Retinal pigment epithelial cell (primary cell): ENCODE results near the gene APOF.
"Not testable (repeated sequence)": the region's sequence is repeated elsewhere in the genome, so short reads cannot be mapped to it uniquely, and the experiment has no call there.

ENCODE experiments used
- DNase-seq: peaks from one replicate; pipeline ENCODE4 v3.0.0-alpha.2; 2010; ENCODE audit warnings: low read depth
- H3K4me3 ChIP-seq: 2 replicates; pipeline ENCODE4 v1.5.1; 2011; ENCODE audit warnings: mild to moderate bottlenecking, low read length, control low read depth, moderate library complexity
- TF ChIP-seq, protein P1 (sequence below): conservative IDR thresholded peaks from 2 replicates; pipeline ENCODE4 v1.5.1; 2011; ENCODE audit warnings: low read depth, low read length, control low read depth, inconsistent platforms

APOF gene

DNA sequence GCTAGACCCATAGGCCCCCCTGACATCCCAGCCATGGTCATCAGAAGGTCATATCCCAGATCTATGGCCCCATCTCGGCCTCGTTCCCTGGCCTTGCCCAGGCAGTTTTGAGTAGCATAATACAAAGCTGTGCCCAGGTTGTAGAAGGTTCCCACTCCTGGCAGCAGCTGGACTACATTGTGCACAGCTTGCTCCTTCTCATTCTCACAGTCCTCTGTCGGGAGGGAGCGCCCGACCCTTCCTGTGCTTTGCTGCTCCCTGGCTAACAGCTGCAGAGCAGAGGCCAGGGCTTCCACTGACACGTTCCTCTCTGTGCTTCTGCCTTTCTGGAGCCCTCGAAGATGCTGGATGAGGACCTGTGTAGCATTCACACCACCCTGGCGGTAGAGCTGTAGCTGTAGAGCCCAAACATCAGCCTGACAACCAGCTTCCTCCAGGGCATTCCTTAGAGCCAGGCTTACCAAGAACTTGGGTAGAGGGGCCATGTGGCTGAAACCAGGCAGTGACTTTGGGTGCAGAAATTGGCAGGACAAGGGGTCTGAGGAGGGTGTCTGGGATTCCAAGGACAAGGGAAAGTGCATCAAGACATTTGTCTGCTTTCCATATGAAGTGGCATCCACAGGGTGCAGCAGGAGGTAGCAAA lies 1.0 kb downstream of the APOF start:
- TF ChIP-seq, protein P1, sequence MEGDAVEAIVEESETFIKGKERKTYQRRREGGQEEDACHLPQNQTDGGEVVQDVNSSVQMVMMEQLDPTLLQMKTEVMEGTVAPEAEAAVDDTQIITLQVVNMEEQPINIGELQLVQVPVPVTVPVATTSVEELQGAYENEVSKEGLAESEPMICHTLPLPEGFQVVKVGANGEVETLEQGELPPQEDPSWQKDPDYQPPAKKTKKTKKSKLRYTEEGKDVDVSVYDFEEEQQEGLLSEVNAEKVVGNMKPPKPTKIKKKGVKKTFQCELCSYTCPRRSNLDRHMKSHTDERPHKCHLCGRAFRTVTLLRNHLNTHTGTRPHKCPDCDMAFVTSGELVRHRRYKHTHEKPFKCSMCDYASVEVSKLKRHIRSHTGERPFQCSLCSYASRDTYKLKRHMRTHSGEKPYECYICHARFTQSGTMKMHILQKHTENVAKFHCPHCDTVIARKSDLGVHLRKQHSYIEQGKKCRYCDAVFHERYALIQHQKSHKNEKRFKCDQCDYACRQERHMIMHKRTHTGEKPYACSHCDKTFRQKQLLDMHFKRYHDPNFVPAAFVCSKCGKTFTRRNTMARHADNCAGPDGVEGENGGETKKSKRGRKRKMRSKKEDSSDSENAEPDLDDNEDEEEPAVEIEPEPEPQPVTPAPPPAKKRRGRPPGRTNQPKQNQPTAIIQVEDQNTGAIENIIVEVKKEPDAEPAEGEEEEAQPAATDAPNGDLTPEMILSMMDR = no peak

DNA sequence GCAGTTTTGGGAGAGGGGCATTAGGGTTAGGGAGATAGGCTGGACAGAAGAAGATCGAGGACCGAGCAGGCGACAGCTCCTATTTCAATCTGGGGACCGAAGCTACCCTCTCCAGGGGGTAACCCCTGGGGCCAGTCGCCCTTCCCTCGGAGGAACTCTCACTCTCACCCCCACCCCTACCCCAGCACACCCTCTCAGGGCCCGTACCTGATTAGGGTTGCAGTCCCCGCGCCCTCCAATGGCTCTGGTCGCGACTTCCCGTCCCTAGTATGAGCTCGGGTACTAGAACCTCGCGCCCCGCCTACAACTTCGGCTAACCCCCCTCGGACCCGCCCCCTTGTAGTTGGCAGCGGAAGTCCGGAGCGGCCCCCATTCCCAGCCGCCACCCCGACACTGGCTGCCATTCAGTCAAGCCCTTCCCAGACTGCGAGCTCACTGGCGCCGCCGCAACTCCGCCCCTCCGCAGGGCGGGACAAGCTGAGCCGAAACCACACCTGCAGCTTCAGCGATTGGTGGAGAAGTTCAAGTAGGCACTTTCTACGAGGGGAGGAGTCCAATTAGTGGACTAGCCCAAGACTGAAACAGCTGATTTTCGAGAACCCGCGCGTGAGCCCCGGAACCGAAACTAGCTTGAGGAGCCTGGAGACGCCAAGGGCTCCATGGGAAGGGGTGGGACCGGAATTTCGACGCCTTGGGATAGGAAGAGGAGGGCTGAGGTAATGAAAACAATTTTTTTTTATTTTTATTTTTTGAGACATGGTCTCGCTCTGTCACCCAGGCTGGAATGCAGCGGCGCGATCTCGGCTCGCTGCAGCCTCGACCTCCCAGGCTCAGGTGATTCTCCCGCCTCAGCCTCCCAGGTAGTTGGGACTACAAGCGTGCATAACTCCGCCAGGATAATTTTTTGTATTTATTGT lies 2.5 kb downstream of the APOF start, which contains the start of gene STAT2:
TSS of gene STAT2 (minus strand) at position 257 of the 917 bp plus-strand sequence. CDS start 3,536 bp downstream, outside the sequence.
- H3K4me3 ChIP-seq = peak within 1 kb of the TSS; percentile 98
- DNase-seq = peak; percentile 100
- TF ChIP-seq, protein P1 = no peak

More for the DNA sequence above, 1.0 kb downstream of the APOF start:
- H3K4me3 ChIP-seq = no peak overlapping the region
- no peak for DNase-seq

DNA sequence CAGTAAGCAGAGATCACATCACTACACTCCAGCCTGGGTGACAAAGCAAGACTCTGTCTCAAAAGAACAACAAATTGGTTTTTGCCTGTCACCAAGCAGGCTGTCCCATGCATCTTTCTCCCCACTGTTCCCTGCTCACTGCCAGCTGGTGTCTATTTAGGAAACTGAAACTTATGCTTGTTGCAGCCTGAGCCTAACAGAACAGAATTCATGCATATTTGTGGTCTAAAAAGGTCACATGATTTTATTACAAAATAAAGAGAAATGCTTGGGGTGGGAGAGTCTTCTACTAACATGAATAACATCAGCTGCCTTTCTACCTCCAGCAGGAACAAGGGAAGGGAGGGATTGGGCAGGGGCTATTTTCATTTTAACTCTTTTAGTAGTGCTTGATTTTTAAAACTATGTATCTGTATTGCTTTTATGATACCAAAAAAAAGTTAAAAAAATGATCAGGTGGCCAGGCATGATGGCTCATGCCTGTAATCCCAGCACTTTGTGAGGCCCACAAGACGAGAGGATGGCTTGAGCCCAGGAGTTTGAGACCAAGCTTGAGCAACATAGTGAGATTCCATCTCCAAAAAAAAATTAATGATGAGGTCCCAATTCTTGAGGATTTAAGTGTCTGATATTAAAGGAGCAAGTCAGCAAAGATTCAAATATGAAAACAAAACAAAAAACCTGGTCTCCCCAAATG lies 3.7 kb downstream of the APOF start:
- peak overlapping the region; percentile 98 for H3K4me3 ChIP-seq
- DNase-seq = peak; percentile 50
- TF ChIP-seq, protein P1 = no peak

DNA sequence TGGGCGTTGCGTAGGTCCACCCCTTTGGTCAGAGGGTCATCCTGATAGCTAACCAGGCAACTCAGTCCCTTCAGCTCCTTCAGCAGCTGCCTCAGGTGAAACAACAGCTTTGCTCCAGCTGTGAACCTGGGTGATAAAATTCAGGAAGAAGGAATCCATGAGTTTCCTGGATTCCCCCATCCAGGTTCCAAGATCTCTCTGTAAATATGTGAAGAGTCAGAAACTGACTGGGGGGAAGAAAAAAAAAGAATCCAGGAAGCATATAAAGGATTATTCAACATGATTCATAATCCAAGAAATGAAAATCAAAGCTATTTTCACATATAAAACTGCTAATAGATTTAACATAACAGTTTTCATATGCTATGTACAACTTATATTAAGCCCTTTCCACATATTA lies 11.3 kb downstream of the APOF start:
- H3K4me3 ChIP-seq = no peak overlapping the region
- TF ChIP-seq, protein P1 = no peak
- no peak for DNase-seq

DNA sequence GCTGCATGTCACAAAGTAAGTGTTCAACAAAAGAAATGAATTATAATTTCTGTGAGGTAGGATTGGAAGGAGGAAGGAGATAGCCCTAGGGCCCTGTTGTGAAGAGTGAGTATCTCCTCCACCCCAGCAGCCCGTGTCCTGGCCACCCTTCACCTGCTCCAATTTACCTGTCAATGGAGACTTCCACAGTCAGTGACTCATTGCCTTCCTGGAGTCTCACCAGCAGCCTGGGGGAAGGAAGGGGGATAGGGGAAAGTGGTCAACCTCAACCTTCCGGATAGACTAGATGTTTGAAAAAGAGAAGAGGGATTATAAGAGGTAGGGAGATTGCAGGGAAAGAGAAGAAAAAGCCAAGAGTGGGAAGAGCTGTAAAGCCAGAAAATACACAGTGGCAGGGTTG lies 12.0 kb downstream of the APOF start:
- no peak overlapping the region for H3K4me3 ChIP-seq
- TF ChIP-seq, protein P1 = no peak
- DNase-seq = no peak

DNA sequence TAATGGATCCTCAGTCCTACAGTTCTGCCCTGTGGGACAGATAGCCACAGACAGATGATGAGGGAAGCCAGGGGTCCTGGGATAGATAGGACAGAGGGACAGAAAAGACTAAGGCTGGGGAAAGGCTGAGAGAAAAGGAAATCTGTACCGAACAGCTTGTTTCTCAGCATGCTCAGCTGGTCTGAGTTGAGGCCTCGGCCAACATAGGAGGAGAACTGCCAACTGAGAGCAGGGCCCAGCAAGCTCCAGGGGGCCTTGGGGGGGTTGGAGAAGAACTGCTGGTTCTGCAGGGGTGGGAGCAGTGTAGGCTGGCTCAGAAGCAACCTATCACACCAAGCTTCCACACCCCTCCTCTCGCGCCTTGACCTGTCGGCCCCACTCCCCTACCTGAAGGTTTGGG lies 13.9 kb downstream of the APOF start:
- TF ChIP-seq, protein P1 = no peak
- no peak for DNase-seq

DNA sequence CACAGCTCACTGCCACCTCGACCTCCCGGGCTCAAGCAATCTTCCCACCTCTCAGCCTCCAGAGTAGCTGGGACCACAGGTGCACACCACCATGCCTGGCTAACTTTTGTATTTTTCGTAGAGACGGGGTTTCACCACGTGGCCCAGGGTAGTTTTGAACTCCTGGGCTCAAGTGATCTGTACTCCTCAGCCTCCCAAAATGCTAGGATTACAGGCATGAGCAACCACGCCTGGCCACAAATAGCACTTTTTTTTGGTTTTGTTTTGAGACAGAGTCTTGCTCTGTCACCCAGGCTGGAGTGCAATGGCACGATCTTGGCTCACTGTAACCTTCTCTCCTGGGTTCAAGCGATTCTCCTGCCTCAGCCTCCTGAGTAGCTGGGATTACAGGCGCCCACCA lies 15.4 kb downstream of the APOF start:
- DNase-seq, H3K4me3 ChIP-seq: not testable (repeated sequence)

More for the DNA sequence above, 13.9 kb downstream of the APOF start:
- no peak overlapping the region for H3K4me3 ChIP-seq
